HG03432 (cell line): ENCODE results near the gene ZNF23.

Source experiments
- ATAC-seq: cut with Tn5 transposase; IDR thresholded peaks from one replicate; pipeline ENCODE4 v1.9.1; 2021; ENCODE audit warnings: mild to moderate bottlenecking, moderate library complexity; ENCODE audit not compliant: unreplicated experiment

The ZNF23 gene

DNA sequence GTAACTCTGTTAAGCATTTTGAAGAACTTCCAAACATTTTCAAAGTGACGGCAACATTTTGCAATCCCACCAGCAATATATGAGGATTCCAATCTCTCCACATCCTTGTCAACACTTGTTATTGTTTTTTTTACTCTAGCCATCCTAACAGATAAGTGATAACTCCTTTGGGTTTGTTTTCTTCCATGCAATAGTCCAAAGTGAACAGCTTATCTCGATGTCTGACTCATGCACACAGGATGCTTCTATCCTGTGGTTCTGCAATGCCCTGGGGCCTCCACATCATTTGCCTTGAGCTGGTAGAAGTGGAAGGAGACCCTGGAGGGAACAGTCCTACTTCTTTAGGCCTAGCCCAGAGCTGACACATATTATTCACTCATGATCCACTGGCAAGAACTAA, 33.2 kb downstream of the ZNF23 start:
- no peak for ATAC-seq

DNA sequence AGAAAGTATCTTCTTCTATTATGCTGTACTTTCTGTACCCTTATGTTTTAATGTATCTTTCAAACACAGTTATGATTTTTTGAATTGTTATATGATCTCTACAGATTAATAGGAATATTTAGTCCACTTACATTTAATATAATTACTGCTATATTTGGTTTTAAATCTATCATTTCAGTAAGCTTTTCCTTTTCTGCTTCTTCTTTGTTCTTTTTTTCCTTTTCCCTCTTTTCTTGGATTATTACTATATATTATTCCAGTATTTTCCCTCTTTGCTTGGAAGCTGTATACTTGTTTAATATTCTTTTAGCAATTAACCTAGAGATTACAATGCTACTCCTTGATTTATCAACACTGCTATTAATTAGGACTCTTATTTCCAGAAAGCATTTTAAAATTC, 33.7 kb downstream of the ZNF23 start:
- ATAC-seq: no peak

DNA sequence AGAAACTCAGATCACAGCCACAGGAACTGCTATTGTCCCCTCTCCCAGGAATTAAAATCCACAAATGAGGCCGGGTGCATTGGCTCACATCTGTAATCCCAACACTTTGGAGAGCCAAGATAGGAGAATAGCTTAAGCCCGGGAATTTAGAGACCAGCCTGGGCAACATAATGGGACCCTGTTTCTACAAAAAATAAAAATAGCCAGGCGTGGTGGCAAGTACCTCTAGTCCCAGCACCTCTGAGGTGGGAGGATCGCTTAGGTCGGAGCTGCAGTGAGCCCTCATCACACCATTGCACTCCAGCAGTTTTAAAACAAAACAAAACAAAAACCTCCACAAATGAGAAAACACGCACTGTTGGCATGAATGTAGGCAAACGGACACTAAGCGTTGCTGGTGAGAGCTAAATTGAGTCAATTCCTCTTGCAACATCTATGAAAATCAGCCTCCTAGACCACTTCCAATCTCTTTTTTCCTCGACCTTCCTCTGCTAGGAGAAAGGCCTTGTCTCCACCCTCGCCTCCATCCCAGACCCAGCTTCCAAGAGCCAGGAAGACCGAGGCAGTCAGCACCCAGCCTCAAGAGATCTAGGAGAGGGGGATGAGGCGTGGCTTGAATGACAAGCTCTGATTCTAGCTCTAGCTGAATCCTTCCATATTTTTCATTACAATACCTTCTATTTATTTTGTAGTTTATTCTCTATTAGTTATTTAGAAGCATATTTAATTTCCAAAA, 35.0 kb downstream of the ZNF23 start:
- no peak for ATAC-seq

DNA sequence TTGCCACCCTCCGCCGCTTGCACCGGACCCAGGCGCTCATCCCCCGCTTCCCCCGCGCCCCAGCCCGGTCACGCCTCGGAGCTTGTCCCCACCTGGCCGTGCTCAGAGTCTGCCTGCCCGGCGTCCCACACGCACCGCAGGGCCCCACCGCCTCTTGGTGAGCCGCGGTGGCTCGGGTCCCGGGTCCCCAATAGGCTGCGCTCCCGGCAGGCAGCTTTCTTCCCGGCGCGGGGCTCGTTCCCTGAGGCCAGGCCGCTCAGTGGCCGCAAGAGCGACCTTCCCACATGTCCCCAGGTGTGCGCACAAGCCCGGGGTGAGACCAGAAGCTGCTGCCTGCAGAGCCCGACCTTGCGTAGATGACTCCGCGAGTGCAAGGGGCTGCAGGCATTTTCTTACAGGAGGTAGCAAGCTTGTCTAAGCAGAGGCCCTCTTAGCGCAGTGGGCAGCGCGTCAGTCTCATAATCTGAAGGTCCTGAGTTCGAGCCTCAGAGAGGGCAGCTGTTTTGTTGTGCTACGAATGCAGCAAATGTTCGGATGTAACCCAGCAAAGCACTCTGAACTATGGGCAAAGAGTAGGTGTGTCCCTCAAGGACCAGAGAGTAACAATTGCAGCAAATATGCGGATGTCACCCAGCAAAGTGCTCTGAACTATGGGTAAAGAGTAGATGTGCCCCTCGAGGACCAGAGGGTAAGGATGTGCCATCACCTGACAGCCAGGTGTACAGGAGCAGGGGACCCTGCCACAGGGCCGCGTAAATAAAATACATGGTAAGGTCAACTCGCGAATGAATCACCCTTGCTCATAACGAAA, 35.8 kb downstream of the ZNF23 start:
- peak; percentile 82 for ATAC-seq

DNA sequence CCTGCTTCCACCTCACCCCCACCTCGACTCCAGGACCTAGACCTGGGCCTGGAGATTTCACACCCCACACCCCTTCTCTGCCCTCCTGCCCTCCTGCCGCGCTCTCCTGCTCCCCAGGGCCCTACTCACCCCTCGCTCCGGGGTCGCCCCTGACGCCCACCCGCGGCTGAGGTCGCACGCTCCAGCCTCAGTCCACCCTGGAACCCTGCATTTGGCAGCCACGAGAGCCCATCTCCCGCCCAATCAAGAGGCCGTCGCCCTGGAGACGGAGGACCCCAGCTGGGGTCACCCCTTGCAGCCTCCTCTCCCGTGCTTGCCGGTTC, 36.3 kb downstream of the ZNF23 start:
- ATAC-seq: no peak

DNA sequence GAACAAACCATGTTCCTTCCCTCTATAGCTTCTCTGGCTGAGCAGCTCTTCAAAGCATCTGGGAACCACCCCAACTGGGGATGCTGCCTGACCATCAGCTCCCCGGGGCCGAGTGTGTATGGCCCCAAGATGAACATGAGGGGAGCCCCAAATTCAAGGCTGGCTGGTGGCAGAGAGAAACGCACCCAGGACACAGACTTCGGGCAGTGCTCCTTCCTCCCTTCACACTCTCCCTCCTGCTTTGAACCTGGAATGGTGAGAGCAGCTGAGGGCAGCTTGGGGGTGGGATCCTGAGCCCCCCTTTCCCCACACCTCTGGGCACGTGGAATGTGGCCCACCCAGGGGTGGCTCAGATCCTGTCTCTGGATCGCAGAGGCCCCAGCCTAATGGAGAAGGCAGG, 37.4 kb downstream of the ZNF23 start:
- ATAC-seq: no peak

DNA sequence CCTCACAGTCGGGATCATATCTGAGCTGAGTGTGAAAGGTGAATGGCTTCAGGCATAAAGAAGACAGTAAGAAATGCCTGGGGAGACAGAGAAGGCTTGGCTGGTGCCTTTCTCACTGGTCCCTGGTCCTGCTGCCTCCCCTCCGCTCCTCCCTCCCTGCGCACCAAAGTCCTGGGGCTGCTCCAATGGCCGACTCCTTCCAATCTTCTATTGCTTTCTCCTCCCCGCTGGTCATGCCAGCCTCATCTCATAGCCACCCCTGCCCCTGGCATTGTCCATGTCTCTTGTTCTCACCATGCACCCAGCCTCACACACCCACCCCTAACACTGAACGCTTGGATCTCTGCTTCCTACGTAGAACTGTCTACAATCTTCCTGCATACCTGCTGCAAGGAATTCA, 38.2 kb downstream of the ZNF23 start:
- ATAC-seq: no peak

DNA sequence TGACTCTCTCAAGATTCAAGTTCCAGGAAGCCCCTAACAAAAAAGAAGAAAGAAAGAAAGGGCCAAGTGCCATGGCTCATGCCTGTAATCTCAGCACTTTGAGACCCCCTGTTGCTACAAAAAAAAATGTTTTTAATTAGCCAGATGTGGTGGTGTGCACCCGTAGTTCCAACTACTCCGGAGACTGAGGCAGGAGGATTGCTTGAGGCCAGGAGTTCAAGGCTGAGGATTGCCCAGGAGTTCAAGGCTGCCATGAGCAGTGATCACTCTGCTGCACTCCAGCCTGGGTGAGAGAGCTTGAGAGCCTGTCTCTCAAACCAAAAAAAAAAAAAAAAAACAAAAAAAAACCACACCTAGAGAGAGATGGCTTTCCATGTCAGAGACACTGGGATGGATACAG, 39.0 kb downstream of the ZNF23 start:
- no peak for ATAC-seq

DNA sequence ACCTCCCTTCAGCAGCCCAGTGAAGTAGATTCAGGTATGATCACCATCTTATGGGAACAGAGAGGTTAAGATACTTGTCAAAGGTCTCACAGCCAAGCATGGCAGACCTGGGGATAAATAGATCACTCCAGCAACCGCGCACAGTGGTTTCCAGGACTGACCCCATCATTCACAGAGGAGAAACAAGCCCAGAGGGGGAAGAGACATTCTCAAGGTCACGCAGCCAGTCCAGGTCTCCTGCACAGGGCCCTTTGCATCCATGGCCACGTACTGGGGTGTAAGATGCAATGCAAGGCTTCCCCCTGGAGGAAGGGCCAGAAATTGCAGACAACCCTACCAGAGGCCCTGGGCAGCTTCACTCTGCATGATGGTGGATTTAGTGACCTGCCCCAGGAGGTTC, 40.1 kb downstream of the ZNF23 start:
- no peak for ATAC-seq

DNA sequence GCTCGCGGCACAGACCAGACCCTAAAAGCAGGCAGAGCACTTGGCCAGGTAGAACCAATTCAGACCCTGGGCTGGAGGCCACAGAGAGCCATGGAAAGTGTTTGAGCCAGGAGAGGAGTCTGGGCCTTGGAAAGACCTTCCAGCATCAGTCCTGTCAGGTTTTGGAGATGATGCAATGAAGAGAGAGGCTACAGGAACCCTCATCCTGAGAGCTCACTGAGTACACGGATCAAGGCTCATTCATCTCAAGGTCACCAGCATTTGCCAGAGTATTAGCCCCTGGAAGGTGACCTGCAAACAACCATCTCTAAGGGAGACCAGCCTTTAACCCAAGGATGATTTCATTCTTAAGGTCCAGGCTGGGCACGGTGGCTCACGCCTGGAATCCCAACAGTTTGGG, 48.0 kb downstream of the ZNF23 start:
- ATAC-seq: no peak

DNA sequence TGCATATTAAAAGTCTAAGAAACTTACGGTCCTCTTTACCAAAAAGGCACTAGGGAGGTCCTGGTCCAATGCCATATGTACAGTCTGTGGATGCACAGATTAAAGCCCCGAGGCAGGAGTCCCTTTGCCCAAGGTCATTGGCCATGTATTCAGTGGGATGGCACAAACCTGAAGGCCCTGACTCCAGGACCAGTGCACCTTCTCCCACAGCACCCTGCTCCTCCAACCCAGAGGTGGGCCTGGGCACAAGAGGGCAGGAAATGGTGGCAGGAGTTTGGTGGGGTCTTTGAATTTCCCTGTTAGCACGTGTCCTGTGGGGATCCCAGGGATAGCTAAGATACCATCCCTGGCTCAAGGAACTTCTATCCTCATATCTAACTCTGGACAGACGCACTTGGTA, 48.7 kb downstream of the ZNF23 start:
- no peak for ATAC-seq

DNA sequence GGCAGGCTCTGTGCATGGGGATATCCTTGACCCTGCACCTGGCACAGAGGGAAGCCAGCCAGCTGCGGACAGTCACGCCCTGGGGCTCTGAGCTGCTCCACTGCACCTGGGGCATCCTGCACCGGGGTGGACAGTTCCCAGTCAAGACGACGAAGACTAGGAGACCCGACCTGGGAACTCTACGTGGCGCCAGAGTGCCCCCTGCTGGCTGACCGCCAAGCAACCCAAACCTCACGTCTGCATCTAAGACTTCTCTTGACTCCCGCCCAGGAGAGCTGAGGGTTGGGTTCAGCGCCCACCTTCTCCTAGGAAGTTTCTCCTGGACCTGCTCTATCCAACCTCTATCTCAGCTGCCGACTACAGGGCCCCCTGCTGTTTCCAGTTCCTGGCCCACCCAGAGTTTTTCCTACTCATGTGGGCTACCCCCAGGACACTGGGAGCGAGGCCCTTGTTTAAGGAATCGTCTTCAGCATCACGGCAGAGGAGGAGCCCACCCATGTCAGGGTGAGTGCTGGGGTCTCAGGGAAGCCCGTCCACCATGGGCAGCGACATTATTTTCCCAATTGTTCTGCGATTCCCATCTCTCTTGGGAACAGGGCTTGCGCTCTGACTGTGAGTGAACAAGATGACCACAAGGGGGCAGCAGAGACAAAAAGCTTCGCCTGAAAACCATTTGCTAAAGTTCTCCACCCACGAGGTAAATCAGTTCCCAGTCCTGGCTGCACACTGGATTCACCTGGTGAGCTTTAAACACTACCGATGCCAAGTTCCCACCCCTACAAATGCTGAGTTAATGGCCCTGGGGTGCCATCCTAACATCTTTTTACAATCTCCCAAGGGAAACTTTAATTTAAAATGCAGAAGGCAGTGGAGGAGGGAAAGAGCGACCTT, 49.5 kb downstream of the ZNF23 start:
- peak; percentile 42 for ATAC-seq

DNA sequence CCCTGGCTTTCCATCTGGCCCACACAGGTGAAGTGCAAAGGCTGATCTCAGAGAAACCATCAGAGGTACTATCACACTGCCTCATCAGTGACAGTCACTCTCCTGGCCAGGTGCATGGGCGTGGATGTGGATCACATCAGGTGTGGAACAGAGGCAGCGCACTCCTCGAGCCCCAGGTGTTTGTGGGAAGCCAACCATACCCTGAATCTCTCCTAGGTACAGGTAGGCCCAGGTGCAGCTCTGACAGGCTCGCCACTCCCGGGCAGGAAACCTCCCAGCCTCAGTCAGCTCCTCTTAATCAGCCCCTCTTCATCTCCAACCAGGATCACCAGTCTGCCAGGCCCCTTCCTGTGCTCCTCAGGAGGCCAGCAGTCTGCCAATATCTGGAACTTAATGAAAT, 51.9 kb downstream of the ZNF23 start:
- ATAC-seq: no peak

DNA sequence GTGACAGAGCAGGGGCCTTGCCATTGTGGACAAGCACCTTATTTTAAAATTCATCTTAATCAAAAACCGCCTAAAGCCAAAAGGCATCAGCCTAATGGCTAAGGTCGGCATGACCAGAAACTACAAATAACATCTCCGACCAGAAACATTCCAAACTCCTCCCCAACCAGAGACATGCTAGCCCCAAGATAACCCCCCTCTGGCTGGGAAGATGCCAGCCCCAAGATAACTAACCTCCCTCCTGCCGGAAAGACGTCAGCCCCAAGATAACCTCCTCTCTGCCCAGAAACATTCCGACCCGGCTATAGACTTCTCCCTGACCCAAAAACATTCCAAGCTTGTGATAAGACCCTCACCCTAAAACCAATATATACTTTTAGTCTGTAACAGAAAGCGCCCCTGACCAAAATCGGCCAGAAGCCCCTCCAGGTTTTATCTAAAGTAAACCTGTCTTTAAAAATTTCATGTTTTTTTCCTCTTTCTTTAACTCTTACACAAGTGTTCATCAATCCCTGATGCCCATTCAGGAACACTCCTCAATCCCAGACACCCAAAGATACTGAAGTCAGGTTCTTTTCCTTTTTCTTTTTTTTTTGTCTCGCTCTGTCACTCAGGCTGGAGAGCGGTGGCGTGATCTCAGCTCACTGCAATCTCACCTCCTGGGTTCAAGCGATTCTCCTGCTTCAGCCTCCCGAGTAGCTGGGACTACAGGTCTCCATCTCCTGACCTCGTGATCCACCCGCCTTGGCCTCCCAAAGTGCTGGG, 52.9 kb downstream of the ZNF23 start:
- ATAC-seq: no peak

DNA sequence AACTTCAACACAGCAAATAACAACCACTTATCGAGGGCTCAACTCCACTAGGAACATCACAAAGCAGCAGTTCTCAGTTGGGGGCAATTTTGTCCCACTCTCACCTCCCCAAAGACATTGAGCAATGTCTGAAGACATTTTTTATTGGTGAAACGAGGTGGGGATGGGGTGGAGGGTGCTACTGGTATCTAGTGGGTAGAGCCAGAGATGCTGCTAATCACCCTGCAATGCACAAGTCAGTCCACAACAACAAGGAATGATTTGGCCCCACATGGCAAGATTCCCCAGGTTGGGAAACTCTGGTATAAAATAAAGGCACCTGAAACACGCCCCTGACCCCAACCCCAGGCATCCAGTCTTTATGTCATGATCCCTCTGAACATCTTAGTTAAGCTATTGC, 53.5 kb downstream of the ZNF23 start:
- ATAC-seq: no peak

DNA sequence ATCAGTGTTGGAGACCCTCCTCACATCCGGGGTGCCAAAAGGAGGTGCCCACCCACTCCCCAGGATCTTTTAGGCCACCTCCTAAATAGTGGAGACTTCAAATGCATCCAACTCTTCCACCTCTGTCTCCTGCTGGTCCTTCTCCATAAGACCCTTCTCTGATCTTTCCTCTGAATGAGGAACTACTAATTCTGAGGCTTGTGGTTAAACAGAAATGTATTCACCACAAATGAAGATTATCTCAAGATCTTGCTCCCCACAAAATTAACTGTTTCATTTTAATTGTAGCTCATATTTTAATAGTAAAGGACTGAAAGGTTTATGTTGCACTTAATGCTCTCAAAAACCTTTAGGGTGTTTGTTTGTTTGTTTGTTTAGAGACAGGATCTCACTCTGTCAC, 54.3 kb downstream of the ZNF23 start:
- ATAC-seq: no peak

DNA sequence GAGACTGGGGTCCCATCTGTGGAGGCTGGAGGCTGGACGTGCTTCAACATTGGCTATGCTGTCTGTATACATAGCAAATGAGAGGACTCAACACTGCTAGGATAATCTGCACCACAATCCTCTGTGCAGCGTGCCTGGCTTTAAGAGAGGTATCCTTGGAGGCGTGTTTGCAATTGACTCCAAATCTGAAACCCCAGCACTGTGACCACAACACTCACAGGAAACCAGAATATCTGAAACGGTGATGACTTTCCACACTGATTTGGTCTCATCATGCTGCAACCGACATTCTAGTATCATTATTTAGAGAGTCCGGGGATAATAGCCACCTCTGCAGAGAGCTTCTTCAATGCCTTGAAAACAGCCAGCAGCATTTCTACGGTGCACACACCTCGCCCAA, 55.3 kb downstream of the ZNF23 start:
- ATAC-seq: no peak

DNA sequence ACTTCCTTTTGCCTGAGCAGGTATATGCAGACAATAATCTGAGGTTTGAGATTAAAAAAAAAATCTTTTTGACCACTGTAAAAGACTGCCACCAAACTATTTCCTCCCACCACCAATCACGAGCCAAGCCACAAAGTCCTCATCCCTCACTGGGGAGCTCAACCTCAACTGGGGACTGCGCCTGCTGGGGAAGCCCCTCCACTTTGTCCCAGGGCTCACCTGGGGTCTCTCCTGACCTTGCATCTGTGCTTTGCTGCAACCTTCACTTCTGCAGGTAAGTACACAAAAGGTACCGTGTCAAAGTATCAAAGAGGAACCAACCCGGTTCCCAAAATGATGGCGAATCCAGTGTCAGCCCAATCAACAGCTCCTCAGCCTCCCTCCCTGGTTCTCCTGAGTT, 55.7 kb downstream of the ZNF23 start:
- ATAC-seq: no peak

DNA sequence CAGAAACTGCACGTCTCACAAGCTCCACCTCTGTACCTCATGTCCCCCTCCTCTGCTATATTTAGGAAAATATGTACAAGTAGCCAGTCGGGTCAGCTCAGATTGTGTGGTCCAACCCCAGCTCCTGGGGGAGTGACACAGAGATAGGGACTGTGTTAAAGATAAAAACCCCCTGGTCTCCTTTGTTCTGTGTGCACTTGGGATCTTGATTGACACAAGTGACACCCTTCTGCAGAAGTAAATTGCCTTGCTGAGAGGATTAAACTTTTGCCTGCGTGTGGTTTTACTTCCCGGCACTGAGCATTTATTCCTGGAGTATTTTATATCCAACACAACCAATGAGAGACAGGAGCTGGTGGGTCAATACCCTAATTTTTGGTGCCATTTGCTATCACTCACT, 57.7 kb downstream of the ZNF23 start:
- ATAC-seq: no peak

DNA sequence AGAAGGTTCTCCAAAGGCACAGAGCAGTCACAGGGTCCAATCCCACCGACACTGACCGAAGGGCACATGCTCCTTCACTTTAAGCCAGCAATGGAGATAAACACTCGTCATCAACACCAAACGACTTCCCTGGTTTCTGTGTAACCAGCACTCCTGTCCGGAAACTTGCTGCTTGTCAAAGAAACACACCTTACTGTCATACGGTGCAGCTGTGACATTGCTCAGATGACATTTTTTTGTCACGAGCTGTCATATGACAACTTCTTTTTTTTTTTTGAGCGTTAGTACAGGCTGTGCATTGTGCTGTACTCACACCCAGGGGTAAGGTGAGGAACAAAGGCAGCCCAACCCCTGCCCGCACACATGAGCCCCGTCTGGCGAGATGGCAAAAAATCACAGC, 59.4 kb downstream of the ZNF23 start:
- ATAC-seq: no peak

DNA sequence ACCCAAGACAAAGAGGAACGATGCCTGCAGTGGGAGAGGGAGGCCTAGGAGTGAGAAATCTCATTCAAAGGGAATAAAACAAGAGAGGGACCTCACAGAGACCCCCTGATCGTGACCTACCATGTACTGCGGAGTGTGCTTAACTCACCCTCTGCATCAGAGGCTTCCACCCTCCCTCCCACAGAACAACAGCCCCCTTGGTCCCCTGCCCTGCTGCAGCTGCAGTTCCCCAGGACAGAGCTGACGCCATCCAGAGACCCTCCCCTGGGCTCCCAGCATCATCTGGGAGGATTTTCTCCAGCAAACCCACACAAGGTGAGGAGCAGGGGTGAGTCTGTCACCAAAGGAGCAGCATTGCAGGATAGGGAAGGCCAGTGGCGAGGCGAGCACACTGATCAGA, 60.0 kb downstream of the ZNF23 start:
- no peak for ATAC-seq
